OCI-LY7 (cell line): Measurements from ENCODE around the gene TMEM18.

ENCODE experiments used
- EZH2phosphoT487 ChIP-seq: fragments of 200-600 bp; sonication (generic); IDR thresholded peaks from 2 replicates; pipeline ENCODE4 v1.6.1; 2018; ENCODE audit warnings: low read depth, borderline replicate concordance, mild to moderate bottlenecking, mixed run types, antibody characterized with exemption, low read length, moderate library complexity, mixed read lengths
- TF ChIP-seq, protein P1 (sequence below): fragments of 200-600 bp; sonication (generic); conservative IDR thresholded peaks from 2 replicates; pipeline ENCODE4 v1.5.1; 2014; ENCODE audit warnings: mild to moderate bottlenecking, antibody characterized with exemption, low read length, moderate library complexity, mixed read lengths

DNA sequence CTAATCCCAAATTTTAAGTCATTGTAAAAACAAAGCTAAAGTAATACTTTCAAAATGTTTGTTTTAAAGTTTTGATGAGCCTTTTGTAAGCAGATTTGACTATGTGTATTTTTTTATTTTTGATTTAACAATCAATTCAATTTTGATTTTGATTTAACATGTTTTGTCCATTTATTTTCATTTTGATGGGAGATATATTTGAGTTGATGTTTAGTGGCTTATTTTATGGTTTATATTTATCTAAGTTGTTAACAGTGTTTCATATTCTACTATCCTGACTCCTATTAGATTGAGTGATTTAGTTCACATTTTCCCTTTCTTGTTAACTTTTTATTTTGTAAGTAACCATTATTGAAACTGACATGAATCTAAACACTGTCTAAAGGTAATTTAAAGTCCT, 44.7 kb downstream of the TMEM18 start:
- TF ChIP-seq EZH2phosphoT487, result no peak
- TF ChIP-seq, protein P1, sequence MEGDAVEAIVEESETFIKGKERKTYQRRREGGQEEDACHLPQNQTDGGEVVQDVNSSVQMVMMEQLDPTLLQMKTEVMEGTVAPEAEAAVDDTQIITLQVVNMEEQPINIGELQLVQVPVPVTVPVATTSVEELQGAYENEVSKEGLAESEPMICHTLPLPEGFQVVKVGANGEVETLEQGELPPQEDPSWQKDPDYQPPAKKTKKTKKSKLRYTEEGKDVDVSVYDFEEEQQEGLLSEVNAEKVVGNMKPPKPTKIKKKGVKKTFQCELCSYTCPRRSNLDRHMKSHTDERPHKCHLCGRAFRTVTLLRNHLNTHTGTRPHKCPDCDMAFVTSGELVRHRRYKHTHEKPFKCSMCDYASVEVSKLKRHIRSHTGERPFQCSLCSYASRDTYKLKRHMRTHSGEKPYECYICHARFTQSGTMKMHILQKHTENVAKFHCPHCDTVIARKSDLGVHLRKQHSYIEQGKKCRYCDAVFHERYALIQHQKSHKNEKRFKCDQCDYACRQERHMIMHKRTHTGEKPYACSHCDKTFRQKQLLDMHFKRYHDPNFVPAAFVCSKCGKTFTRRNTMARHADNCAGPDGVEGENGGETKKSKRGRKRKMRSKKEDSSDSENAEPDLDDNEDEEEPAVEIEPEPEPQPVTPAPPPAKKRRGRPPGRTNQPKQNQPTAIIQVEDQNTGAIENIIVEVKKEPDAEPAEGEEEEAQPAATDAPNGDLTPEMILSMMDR, result no peak
